22Rv1 (cell line): Measurements from ENCODE around the gene SLC66A2.

ENCODE experiments used
- ZFX ChIP-seq: fragments of 450-650 bp; IDR thresholded peaks from 2 replicates; pipeline ENCODE4 v1.6.1; 2017; ENCODE audit warnings: antibody characterized with exemption, borderline replicate concordance
- TF ChIP-seq, protein P1 (sequence below): fragments of 450-650 bp; IDR thresholded peaks from 2 replicates; pipeline ENCODE4 v1.5.1; 2017; ENCODE audit warnings: mild to moderate bottlenecking

GRCh38 chr18:79917853-79918614 lies 33.4 kb downstream of the SLC66A2 start:
- TF ChIP-seq, protein P1, sequence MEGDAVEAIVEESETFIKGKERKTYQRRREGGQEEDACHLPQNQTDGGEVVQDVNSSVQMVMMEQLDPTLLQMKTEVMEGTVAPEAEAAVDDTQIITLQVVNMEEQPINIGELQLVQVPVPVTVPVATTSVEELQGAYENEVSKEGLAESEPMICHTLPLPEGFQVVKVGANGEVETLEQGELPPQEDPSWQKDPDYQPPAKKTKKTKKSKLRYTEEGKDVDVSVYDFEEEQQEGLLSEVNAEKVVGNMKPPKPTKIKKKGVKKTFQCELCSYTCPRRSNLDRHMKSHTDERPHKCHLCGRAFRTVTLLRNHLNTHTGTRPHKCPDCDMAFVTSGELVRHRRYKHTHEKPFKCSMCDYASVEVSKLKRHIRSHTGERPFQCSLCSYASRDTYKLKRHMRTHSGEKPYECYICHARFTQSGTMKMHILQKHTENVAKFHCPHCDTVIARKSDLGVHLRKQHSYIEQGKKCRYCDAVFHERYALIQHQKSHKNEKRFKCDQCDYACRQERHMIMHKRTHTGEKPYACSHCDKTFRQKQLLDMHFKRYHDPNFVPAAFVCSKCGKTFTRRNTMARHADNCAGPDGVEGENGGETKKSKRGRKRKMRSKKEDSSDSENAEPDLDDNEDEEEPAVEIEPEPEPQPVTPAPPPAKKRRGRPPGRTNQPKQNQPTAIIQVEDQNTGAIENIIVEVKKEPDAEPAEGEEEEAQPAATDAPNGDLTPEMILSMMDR: no peak
- TF ChIP-seq ZFX: no peak
